Dendritic cell treated with granulocyte-macrophage colony-stimulating factor and Interleukin-4, amounts not matched to agents 40 ng/mL and 50 ng/mL, for 4 days (primary cell): ENCODE data around the gene ITGB1BP1.

Experiments
- H3K27ac Mint-ChIP-seq: one replicate; pipeline ENCODE4 v1.8.0; 2022; ENCODE audit warnings: mild to moderate bottlenecking, mixed read lengths
- H3K27me3 Mint-ChIP-seq: one replicate; pipeline ENCODE4 v1.8.0; 2022; ENCODE audit warnings: mild to moderate bottlenecking, mixed read lengths
- H3K36me3 Mint-ChIP-seq: one replicate; pipeline ENCODE4 v1.8.0; 2022; ENCODE audit warnings: low read depth, mixed read lengths
- H3K4me1 Mint-ChIP-seq: one replicate; pipeline ENCODE4 v1.8.0; 2022; ENCODE audit warnings: low read depth, mixed read lengths
- H3K4me3 Mint-ChIP-seq: one replicate; pipeline ENCODE4 v1.8.0; 2022; ENCODE audit warnings: mild to moderate bottlenecking, moderate library complexity, mixed read lengths
- H3K9me3 Mint-ChIP-seq: one replicate; pipeline ENCODE4 v1.8.0; 2022; ENCODE audit warnings: mixed read lengths
- intact Hi-C: fragments of 100-400 bp; cut with micrococcal nuclease; formaldehyde crosslinking; loops from one replicate; pipeline ENCODE4 v1.15.0; 2022

Gene ITGB1BP1

GRCh38 chr2:9417725-9418124 lies 5.6 kb downstream of the ITGB1BP1 start:
- Mint-ChIP-seq H3K27me3 (no peaks in the 10 kb centered on the region), H3K9me3 (no peaks in the 10 kb centered on the region), H3K36me3 (peaks cover 63% of the 10 kb centered on the region), H3K4me1 (peaks cover 57% of the 10 kb centered on the region), H3K27ac (no peak overlapping the region), H3K4me3 (no peak overlapping the region)
- intact Hi-C loops = no loop called here

- H3K4me1 Mint-ChIP-seq = peaks cover 50% of the 10 kb centered on the region
- H3K27me3 Mint-ChIP-seq = no peaks in the 10 kb centered on the region
- peaks cover 65% of the 10 kb centered on the region for H3K36me3 Mint-ChIP-seq
- H3K4me3 Mint-ChIP-seq = no peak overlapping the region
- intact Hi-C loops = no loop called here
- no peaks in the 10 kb centered on the region for H3K9me3 Mint-ChIP-seq
- peak overlapping the region; percentile 54 for H3K27ac Mint-ChIP-seq
These were observed 6.4 kb downstream of the ITGB1BP1 start for GRCh38 chr2:9416962-9417316.

- Mint-ChIP-seq H3K27ac (peak overlapping the region; percentile 54), H3K4me3 (no peak overlapping the region), H3K4me1 (peaks cover 44% of the 10 kb centered on the region), H3K9me3 (no peaks in the 10 kb centered on the region), H3K36me3 (peaks cover 70% of the 10 kb centered on the region), H3K27me3 (no peaks in the 10 kb centered on the region)
- intact Hi-C loops = no loop called here
These were observed 6.9 kb downstream of the ITGB1BP1 start for GRCh38 chr2:9416267-9416961.

- no peaks in the 10 kb centered on the region for H3K9me3 Mint-ChIP-seq
- H3K36me3 Mint-ChIP-seq = peaks cover 76% of the 10 kb centered on the region
- H3K27me3 Mint-ChIP-seq = no peaks in the 10 kb centered on the region
- H3K4me3 Mint-ChIP-seq = no peak overlapping the region
- H3K4me1 Mint-ChIP-seq = peaks cover 42% of the 10 kb centered on the region
- intact Hi-C loops = no loop called here
- peak overlapping the region; percentile 42 for H3K27ac Mint-ChIP-seq
These were observed 7.7 kb downstream of the ITGB1BP1 start for GRCh38 chr2:9415516-9416169.

- intact Hi-C loops = no loop called here
- no peaks in the 10 kb centered on the region for H3K27me3 Mint-ChIP-seq
- H3K9me3 Mint-ChIP-seq = no peaks in the 10 kb centered on the region
- peaks cover 34% of the 10 kb centered on the region for H3K4me1 Mint-ChIP-seq
- no peak overlapping the region for H3K27ac Mint-ChIP-seq
- no peak overlapping the region for H3K4me3 Mint-ChIP-seq
- H3K36me3 Mint-ChIP-seq = peaks cover 85% of the 10 kb centered on the region
These were observed 10.5 kb downstream of the ITGB1BP1 start for GRCh38 chr2:9412781-9413180.

- H3K9me3 Mint-ChIP-seq = no peaks in the 10 kb centered on the region
- H3K4me1 Mint-ChIP-seq = peaks cover 11% of the 10 kb centered on the region
- intact Hi-C loops = no loop called here
- H3K4me3 Mint-ChIP-seq = no peak overlapping the region
- no peaks in the 10 kb centered on the region for H3K27me3 Mint-ChIP-seq
- no peak overlapping the region for H3K27ac Mint-ChIP-seq
- peaks cover 75% of the 10 kb centered on the region for H3K36me3 Mint-ChIP-seq
These were observed 13.2 kb downstream of the ITGB1BP1 start for GRCh38 chr2:9410108-9410507.

- no peaks in the 10 kb centered on the region for H3K27me3 Mint-ChIP-seq
- H3K9me3 Mint-ChIP-seq = no peaks in the 10 kb centered on the region
- H3K4me3 Mint-ChIP-seq = no peak overlapping the region
- intact Hi-C loops = no loop called here
- H3K36me3 Mint-ChIP-seq = peaks cover 73% of the 10 kb centered on the region
- no peak overlapping the region for H3K27ac Mint-ChIP-seq
- peaks cover under 1% of the 10 kb centered on the region for H3K4me1 Mint-ChIP-seq
These were observed 14.6 kb downstream of the ITGB1BP1 start for GRCh38 chr2:9408641-9409151.

- Mint-ChIP-seq H3K27me3 (no peaks in the 10 kb centered on the region), H3K4me3 (no peak overlapping the region), H3K4me1 (no peaks in the 10 kb centered on the region), H3K36me3 (peaks cover 75% of the 10 kb centered on the region), H3K27ac (no peak overlapping the region), H3K9me3 (no peaks in the 10 kb centered on the region)
- intact Hi-C loops = no loop called here
These were observed 15.9 kb downstream of the ITGB1BP1 start for GRCh38 chr2:9407363-9407811.

- no peaks in the 10 kb centered on the region for H3K27me3 Mint-ChIP-seq
- no peak overlapping the region for H3K27ac Mint-ChIP-seq
- H3K4me1 Mint-ChIP-seq = no peaks in the 10 kb centered on the region
- intact Hi-C loops = no loop called here
- peaks cover 75% of the 10 kb centered on the region for H3K36me3 Mint-ChIP-seq
- H3K9me3 Mint-ChIP-seq = no peaks in the 10 kb centered on the region
- H3K4me3 Mint-ChIP-seq = no peak overlapping the region
These were observed 16.6 kb downstream of the ITGB1BP1 start for GRCh38 chr2:9406529-9407362.

GRCh38 chr2:9405636-9406035 lies 17.7 kb downstream of the ITGB1BP1 start:
- peaks cover 75% of the 10 kb centered on the region for H3K36me3 Mint-ChIP-seq
- H3K4me1 Mint-ChIP-seq = no peaks in the 10 kb centered on the region
- intact Hi-C loops = no loop called here
- no peak overlapping the region for H3K27ac Mint-ChIP-seq
- H3K27me3 Mint-ChIP-seq = no peaks in the 10 kb centered on the region
- no peaks in the 10 kb centered on the region for H3K9me3 Mint-ChIP-seq
- H3K4me3 Mint-ChIP-seq = no peak overlapping the region

GRCh38 chr2:9404451-9404850 lies 18.9 kb downstream of the ITGB1BP1 start:
- no peaks in the 10 kb centered on the region for H3K9me3 Mint-ChIP-seq
- H3K27ac Mint-ChIP-seq = no peak overlapping the region
- no peaks in the 10 kb centered on the region for H3K27me3 Mint-ChIP-seq
- no peak overlapping the region for H3K4me3 Mint-ChIP-seq
- intact Hi-C loops = no loop called here
- peaks cover 67% of the 10 kb centered on the region for H3K36me3 Mint-ChIP-seq
- no peaks in the 10 kb centered on the region for H3K4me1 Mint-ChIP-seq

- Mint-ChIP-seq H3K27me3 (no peaks in the 10 kb centered on the region), H3K4me3 (no peak overlapping the region), H3K4me1 (no peaks in the 10 kb centered on the region), H3K36me3 (peaks cover 61% of the 10 kb centered on the region), H3K27ac (no peak overlapping the region), H3K9me3 (no peaks in the 10 kb centered on the region)
- intact Hi-C loops = no loop called here
These were observed 19.4 kb downstream of the ITGB1BP1 start for GRCh38 chr2:9403924-9404323.

- Mint-ChIP-seq H3K27me3 (no peaks in the 10 kb centered on the region), H3K4me1 (no peaks in the 10 kb centered on the region), H3K27ac (no peak overlapping the region), H3K9me3 (no peaks in the 10 kb centered on the region), H3K4me3 (no peak overlapping the region), H3K36me3 (peaks cover 40% of the 10 kb centered on the region)
- intact Hi-C loops = no loop called here
These were observed 21.5 kb downstream of the ITGB1BP1 start for GRCh38 chr2:9401646-9402371.
